SJSA1 (cell line): ENCODE results near the gene NAV2. TPM values are rescaled to one million over a fixed set of nuclear protein-coding genes. Genes with fewer than 3 reads are reported as not detected.

Source experiments
- DNase-seq, 2 experiments: peaks; one replicate each; pipeline ENCODE4 v3.0.0-alpha.2; 2015 to 2020; ENCODE audit warnings: low spot score in 2 of 2, low read depth in 1 of 2
- H3K27ac ChIP-seq: fragments of 250-450 bp; sonication (Bioruptor Pico); 2 replicates; pipeline ENCODE4 v1.5.1; 2020; ENCODE audit warnings: mild to moderate bottlenecking, moderate library complexity
- H3K27me3 ChIP-seq: fragments of 250-450 bp; sonication (Bioruptor Pico); replicated peaks from 2 replicates; pipeline ENCODE4 v1.5.1; 2020; ENCODE audit warnings: mild to moderate bottlenecking, moderate library complexity
- H3K36me3 ChIP-seq: fragments of 250-450 bp; sonication (Bioruptor Pico); 2 replicates; pipeline ENCODE4 v1.5.1; 2020; ENCODE audit warnings: mild to moderate bottlenecking
- H3K4me1 ChIP-seq: fragments of 250-450 bp; sonication (Bioruptor Pico); replicated peaks from 2 replicates; pipeline ENCODE4 v1.6.1; 2021; ENCODE audit warnings: mild to moderate bottlenecking
- H3K4me3 ChIP-seq: fragments of 250-450 bp; sonication (Bioruptor Pico); 2 replicates; pipeline ENCODE4 v1.5.1; 2020; ENCODE audit warnings: mild to moderate bottlenecking
- H3K9me3 ChIP-seq: fragments of 250-450 bp; sonication (Bioruptor Pico); replicated peaks from 2 replicates; pipeline ENCODE4 v1.5.1; 2020; ENCODE audit warnings: mild to moderate bottlenecking
- total RNA-seq: library from RNA; depleted of rRNA; stranded (reverse); fragments of >200 nt; shearing (Covaris generic); gene quantifications from 2 replicates; pipeline ENCODE4 v1.2.3, GENCODE V29; 2014

NAV2 gene
- total RNA-seq, 1 experiment from 2014 or later = 2.6 TPM

DNA sequence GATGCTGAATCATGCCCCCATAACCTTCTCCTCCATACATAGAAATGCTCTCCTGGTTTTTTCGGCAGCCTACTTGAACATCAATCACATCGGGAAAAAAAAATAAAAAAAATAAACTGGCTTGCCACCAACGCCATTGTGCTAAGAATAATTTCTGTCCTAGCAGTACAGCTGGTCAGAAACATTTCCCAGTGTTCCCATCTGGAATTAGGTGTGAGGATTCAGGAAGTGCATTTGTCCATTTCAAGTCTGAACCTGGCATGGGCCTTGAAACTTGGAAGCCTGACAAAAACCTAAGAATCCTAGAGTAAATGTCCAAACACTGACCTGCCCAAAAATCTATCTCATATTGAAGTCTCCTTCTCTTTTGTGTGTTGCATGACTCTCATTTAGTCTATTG, 16.6 kb upstream of the NAV2 start:
- peaks cover 9% of the 10 kb centered on the region for H3K4me1 ChIP-seq
- H3K4me3 ChIP-seq = no peak overlapping the region
- no peaks in the 10 kb centered on the region for H3K36me3 ChIP-seq
- H3K27me3 ChIP-seq = no peaks in the 10 kb centered on the region
- no peaks in the 10 kb centered on the region for H3K9me3 ChIP-seq
- no peak overlapping the region for H3K27ac ChIP-seq
- DNase-seq = peak in 1 of 2 experiments; percentile 4

DNA sequence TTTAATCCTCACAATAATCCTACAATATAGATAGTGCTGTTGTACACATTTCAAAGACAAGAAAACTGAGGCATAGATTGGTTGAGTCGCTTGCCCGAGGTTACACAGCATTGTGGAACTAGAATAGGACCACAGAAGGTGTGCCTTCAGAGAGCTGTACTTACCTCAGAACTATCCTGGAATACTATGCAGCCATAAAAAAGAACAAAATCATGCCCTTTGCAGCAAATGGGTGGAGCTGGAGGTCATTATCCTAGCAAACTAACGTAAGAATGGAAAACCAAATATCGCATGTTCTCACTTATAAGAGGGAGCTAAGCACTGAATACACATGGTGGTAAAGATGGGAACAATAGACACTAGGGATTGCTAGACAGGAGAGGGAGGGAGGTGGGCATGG, 15.7 kb upstream of the NAV2 start:
- DNase-seq = no peak

DNA sequence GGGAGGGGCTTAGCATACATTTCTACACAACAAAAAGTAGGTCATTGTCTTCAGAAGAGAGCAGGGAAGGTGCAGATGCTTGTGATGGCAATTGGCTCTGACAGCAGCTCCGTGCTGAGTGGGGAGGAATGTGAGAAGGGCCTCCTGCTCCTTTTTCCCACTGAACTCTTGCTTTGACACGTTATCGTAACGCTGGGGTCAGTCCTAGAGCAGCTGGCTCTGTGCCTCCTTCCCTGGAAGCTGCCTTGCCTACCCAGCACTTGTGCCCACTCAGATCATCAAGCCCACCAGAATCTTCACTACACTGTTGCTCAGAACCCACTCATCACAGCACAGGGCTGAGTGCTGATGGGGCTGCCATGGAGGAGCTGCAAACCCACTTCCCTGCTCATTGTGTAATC, 14.9 kb upstream of the NAV2 start:
- Histone ChIP-seq H3K27ac (no peak overlapping the region), H3K4me3 (no peak overlapping the region), H3K9me3 (no peaks in the 10 kb centered on the region), H3K27me3 (no peaks in the 10 kb centered on the region), H3K4me1 (peaks cover 9% of the 10 kb centered on the region), H3K36me3 (no peaks in the 10 kb centered on the region)
- no peak for DNase-seq

More for the DNA sequence above, 15.7 kb upstream of the NAV2 start:
- Histone ChIP-seq H3K9me3 (no peaks in the 10 kb centered on the region), H3K4me1 (peaks cover 9% of the 10 kb centered on the region), H3K27ac (no peak overlapping the region), H3K36me3 (no peaks in the 10 kb centered on the region), H3K27me3 (no peaks in the 10 kb centered on the region), H3K4me3 (no peak overlapping the region)

DNA sequence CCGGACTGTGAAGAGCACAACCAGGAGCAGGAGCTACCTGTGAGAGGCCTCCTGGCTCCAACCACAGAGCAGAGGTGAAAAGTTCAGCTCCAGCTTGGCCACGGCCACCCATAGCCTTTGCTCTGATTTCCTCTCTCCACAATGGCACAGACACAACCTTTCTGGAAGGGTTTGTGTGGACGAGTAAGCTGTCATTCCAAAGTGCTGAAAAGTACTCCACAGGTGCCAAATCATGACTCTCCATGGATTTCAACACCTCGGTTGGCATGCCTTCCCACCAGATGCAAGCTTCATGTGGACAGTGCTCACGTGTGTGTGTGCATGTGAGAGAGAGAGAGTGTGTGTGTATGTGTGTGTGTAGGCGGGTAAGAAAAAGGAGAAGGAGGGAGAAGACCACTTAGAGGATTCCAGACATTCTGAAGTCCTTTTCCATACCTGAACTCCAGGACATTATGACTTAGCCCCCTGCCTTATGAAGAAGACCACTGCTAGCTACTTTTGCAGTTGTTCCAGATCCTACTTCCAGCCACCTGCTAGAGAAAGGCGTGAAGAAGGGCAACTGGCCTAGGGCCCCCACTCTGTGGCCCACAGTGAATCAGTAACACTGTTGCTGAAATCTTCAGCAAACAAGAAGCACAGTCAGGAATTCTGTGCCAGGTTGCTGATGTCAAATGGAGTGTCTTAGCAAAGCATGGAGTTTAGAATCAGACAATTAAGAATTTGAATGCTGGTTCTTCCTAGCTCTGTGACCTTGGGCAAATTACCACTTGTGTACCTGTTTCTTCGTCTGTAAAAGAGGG, 13.9 kb upstream of the NAV2 start:
- Histone ChIP-seq H3K4me3 (no peak overlapping the region), H3K27me3 (no peaks in the 10 kb centered on the region), H3K36me3 (no peaks in the 10 kb centered on the region), H3K27ac (no peak overlapping the region), H3K4me1 (peaks cover 9% of the 10 kb centered on the region), H3K9me3 (no peaks in the 10 kb centered on the region)
- DNase-seq = no peak

DNA sequence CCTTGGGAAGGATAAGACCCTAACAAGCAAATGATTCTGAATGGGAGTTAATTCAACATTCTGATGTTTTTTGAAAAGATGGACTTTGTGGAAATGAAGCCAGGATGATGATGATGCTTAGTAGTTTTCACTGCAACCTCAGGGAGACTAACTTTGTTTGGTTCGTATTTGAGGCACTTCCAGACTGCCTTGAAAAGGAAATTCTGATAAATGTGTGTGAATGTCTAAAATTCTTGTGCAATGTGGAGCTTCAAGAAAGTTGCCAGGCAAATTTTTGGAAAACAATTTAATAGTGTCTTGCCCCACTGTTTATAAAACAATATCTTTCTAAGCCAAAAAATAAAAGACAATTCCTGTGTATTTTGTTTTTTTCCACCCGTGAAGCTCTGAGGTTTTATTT, 11.2 kb upstream of the NAV2 start:
- Histone ChIP-seq H3K4me1 (peaks cover 12% of the 10 kb centered on the region), H3K27ac (no peak overlapping the region), H3K27me3 (no peaks in the 10 kb centered on the region), H3K36me3 (no peaks in the 10 kb centered on the region), H3K9me3 (no peaks in the 10 kb centered on the region), H3K4me3 (no peak overlapping the region)
- no peak for DNase-seq

DNA sequence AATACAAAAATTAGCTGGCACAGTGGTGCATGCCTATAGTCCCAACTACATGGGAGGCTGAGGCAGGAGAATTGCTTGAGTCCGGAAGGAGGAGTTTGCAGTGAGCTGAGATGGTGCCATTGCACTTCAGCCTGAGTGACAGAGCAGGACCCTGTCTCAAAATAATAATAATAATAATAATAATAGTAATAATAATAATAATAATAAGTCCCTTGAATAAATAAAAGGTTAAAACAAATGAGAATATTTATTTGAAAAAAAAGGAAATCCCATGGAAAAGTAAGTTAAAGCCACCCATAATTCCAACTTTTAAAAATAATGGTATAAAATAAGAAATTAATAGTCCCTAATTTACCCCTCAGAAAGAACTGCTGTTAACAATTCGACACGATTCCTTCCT, 10.0 kb upstream of the NAV2 start:
- Histone ChIP-seq H3K4me1 (peaks cover 8% of the 10 kb centered on the region), H3K27ac (no peak overlapping the region)

DNA sequence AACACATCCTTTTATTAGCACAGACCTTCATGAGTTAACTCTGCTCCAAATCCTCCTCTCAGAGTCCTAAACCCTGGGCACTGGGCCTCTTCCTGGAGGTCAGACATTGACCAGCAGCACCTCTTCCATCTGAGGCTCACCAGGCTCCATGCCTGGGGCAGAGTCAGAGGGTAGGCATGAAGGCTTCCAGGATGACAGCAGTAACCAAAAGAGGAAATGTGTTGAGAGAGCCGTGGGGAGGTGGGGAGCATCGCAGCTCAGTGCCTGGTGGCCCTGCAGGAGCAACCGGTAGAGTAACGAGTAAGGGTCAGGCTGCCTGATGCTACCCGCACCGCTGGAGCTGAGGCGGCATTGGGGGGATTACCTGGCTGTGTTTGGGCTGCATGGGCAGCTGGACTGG, 9.4 kb upstream of the NAV2 start:
- no peak for DNase-seq
- no peaks in the 10 kb centered on the region for H3K36me3 ChIP-seq
- no peaks in the 10 kb centered on the region for H3K27me3 ChIP-seq
- peaks cover 8% of the 10 kb centered on the region for H3K4me1 ChIP-seq
- H3K9me3 ChIP-seq = no peaks in the 10 kb centered on the region
- H3K4me3 ChIP-seq = no peak overlapping the region
- H3K27ac ChIP-seq = no peak overlapping the region

More for the DNA sequence above, 10.0 kb upstream of the NAV2 start:
- Histone ChIP-seq H3K27me3 (no peaks in the 10 kb centered on the region), H3K4me3 (no peak overlapping the region), H3K9me3 (no peaks in the 10 kb centered on the region), H3K36me3 (no peaks in the 10 kb centered on the region)
- DNase-seq = no peak

DNA sequence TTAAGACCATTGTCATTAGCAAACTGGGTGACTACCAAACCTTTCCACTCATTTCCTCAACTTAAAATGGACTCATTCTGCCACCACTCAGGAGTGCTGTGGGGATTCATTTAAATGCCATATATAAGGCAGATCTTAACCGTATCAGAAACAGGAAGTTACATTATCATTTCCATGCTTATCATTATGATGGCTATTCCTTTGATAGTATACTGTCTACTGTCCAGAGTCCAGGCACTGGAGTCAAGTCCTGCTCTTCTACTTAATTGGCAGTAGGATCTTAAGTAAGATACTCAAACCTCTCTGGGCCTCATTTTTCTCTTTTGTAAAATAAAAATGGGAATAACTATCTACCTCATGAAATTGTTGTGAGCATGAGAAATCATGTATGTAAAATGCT, 8.4 kb upstream of the NAV2 start:
- Histone ChIP-seq H3K4me1 (peaks cover 8% of the 10 kb centered on the region), H3K36me3 (no peaks in the 10 kb centered on the region), H3K27me3 (no peaks in the 10 kb centered on the region), H3K4me3 (no peak overlapping the region), H3K27ac (no peak overlapping the region), H3K9me3 (no peaks in the 10 kb centered on the region)
- no peak for DNase-seq

DNA sequence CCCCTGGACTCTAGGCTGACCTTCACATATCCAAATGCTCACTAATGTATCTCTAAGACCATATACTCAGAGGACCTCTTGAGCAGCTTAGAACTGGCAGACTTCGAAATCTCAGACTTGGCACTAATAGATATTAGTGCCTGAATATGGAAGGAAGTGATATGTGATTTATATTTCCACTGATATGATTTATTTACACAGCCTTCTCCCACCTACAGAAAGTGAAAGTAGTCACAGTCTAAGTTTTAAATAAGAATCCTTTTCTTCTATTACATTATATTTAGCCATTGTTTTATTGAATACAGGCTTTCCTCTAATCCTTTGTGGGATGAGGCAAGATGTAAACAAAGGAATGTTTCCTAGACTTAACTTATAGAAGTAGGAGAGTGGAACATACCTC, 6.7 kb upstream of the NAV2 start:
- Histone ChIP-seq H3K9me3 (no peaks in the 10 kb centered on the region), H3K27ac (no peak overlapping the region), H3K27me3 (no peaks in the 10 kb centered on the region), H3K36me3 (no peaks in the 10 kb centered on the region), H3K4me3 (no peak overlapping the region), H3K4me1 (peaks cover 16% of the 10 kb centered on the region)
- DNase-seq = peak in 1 of 2 experiments; percentile 1

DNA sequence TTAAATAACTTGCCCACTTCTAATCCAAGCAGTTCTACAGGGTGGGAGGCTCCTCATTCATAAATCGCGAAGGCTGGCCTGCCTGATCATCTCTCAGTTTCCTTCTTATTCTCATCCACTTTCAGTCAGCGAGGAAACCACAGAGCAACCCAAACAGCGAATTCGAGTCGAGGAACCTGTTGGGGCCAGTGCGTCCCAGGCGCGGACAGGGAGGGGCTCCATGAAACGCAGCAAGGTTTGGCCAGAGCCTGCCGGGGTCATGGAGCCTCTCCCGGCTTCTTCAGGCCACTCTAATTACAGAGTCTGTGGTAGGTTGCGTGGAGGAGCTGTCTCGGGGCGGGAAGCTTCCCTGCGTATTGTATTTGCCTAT, 741 bp upstream of the NAV2 start:
- peak overlapping the region; percentile 91 for H3K27ac ChIP-seq
- H3K36me3 ChIP-seq = 0 out of 2 replicates have a peak, but pooled peaks cover 3% of the 10 kb centered on the region
- no peaks in the 10 kb centered on the region for H3K27me3 ChIP-seq
- H3K4me1 ChIP-seq = peaks cover 36% of the 10 kb centered on the region
- DNase-seq = no peak
- no peaks in the 10 kb centered on the region for H3K9me3 ChIP-seq
- H3K4me3 ChIP-seq = peak overlapping the region; percentile 64

DNA sequence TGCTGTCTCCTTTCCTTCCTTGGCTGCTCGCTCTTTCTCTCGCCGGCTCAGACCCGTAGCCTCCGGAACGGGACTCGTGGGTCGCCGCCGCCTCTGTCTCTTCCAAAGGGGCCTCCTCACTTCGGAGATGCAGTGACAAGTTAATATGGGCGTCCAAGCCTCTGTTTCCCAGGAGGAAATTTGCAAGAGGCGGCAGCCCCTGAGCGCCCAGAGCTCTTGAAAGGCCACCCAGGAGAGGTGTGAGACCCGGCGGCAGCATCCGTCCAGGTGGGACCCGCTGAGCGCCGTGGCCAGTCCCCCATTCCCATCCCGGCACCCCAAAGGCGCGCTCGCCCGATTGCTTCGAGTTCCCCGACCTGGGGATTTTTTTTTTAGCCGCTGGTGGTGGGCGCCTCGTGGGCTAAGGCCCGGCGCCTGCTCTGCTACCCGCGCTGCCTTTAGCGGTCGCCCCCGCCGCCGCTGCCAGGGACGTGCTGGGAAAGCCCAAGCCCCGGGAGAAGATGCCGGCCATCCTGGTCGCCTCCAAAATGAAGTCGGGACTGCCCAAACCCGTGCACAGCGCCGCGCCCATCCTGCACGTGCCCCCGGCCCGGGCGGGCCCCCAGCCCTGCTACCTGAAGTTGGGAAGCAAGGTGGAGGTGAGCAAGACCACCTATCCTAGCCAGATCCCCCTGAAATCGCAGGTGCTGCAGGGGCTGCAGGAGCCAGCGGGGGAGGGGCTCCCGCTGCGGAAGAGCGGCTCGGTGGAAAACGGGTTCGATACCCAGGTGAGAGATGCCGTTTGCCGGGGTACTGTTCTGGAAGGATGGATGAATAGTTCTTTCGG, 772 bp downstream of the NAV2 start:
- peak in 1 of 2 experiments; percentile 40 for DNase-seq
- Histone ChIP-seq H3K27me3 (no peaks in the 10 kb centered on the region), H3K4me3 (peak overlapping the region; percentile 64), H3K36me3 (0 out of 2 replicates have a peak, but pooled peaks cover 3% of the 10 kb centered on the region), H3K9me3 (no peaks in the 10 kb centered on the region), H3K27ac (no peak overlapping the region; the same call in 1 of the 2 replicates), H3K4me1 (peaks cover 36% of the 10 kb centered on the region)

DNA sequence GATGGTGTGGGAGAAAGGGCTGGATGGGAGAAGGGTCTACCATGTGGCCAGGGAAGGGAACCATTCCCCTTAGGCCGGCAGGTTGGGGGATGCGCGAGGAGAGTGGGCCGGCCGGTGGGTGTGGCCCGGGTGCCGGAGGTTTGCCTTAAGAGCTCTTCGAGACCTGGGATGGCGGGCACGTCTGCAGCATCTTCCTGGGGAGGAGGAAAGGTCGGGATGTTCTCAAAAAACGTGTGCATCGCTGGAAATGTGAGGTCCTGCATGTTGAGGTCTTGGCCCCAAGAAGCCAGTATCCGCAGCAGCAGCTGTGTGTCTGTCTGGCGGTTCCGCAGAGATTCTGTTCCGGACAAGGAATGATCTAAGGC, 1.4 kb downstream of the NAV2 start:
- H3K27me3 ChIP-seq = no peaks in the 10 kb centered on the region

DNA sequence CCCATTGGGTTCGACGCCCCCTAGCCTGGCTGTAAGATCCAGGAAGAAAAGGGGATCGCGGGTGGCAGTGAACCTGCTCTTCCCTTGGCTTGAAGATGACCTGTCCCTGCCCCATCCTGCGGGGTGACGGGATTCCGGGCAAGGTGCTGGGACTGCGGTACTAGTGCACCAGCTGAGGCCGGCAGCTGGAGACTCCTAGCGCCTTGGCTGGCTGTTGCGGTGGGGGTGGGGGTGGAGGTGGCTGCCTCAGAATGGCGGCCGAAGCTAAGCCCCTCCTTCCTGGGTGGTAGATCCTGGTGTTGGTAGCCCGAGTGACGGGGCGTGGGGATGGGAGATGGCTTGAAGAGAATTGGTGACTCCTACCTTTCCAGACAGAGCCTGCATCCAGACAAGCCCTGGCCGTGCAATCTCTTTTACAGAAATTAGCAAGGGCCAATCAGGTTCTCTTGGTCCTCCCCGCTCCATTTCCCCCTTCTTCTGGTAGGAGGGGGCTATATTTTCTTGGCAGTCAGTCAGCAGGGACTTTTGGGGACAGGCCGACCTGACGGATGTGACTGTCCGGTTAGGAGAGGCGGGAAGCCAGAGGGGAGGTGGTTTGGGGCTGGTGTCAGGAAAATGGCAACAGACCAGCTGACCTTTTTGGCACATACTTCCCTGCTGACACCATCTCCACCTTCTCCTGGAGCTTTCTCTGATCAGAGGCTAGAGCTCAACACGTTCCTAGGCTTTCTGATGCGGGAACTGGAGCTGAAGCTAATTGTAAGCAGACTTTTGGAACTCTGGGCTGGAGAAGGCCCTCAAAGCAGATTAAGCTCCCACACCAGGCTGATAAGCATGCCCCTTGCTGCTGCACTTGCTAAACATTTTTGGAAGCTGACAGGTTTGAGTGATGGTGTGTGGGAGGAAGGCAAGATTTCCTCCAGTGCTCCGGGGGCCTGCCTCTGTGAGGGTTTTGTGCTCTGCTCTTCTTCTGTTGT, 2.0 kb downstream of the NAV2 start:
- peaks cover 36% of the 10 kb centered on the region for H3K4me1 ChIP-seq

More for the DNA sequence above, 1.4 kb downstream of the NAV2 start:
- Histone ChIP-seq H3K4me3 (peak overlapping the region; percentile 64), H3K36me3 (0 out of 2 replicates have a peak, but pooled peaks cover 3% of the 10 kb centered on the region), H3K27ac (no peak overlapping the region), H3K9me3 (no peaks in the 10 kb centered on the region), H3K4me1 (peaks cover 36% of the 10 kb centered on the region)
- DNase-seq = peak in 1 of 2 experiments; percentile 16

More for the DNA sequence above, 2.0 kb downstream of the NAV2 start:
- peak; percentile 38 to 50 for DNase-seq
- peak overlapping the region; percentile 61 for H3K27ac ChIP-seq
- no peaks in the 10 kb centered on the region for H3K27me3 ChIP-seq
- peak overlapping the region; percentile 64 for H3K4me3 ChIP-seq
- 0 out of 2 replicates have a peak, but pooled peaks cover 6% of the 10 kb centered on the region for H3K36me3 ChIP-seq
- H3K9me3 ChIP-seq = no peaks in the 10 kb centered on the region
